ENCODE measurements around the gene EVI5L. TPM values are rescaled to one million over a fixed set of nuclear protein-coding genes. Genes with fewer than 3 reads are reported as not detected.

The EVI5L gene
- polyA plus RNA-seq, 1 experiment = 11.7 TPM

- no peak for TF ChIP-seq CTCF (IDR thresholded peaks at IDR 0.05; ENCODE audit: insufficient read depth, low read depth, low read length)
- DNase-seq (ENCODE audit: low read depth) = no peak
- ChIA-PET POLR2A (no interaction called here), CTCF (no interaction called here)
- H3K4me3 ChIP-seq (ENCODE audit: low read depth, low read length) = no peak overlapping the region
- H3K36me3 ChIP-seq (ENCODE audit: control insufficient read depth, insufficient read depth, low read length) = no peaks in the 10 kb centered on the region
- no peaks in the 10 kb centered on the region for H3K27me3 ChIP-seq (ENCODE audit: control insufficient read depth, insufficient read depth, low read length)
Measured at GRCh38 chr19:7840629-7841028, 10.6 kb downstream of the EVI5L start.

GRCh38 chr19:7841751-7842660 lies 12.0 kb downstream of the EVI5L start:
- ChIA-PET CTCF (no interaction called here), POLR2A (no interaction called here)
- no peak overlapping the region for H3K4me3 ChIP-seq (ENCODE audit: low read depth, low read length)
- no peak for DNase-seq (ENCODE audit: low read depth)
- no peak for TF ChIP-seq CTCF (IDR thresholded peaks at IDR 0.05; ENCODE audit: insufficient read depth, low read depth, low read length)
- no peaks in the 10 kb centered on the region for H3K27me3 ChIP-seq (ENCODE audit: control insufficient read depth, insufficient read depth, low read length)
- no peaks in the 10 kb centered on the region for H3K36me3 ChIP-seq (ENCODE audit: control insufficient read depth, insufficient read depth, low read length)

- Histone ChIP-seq H3K4me3 (ENCODE audit: low read depth, low read length) (no peak overlapping the region), H3K36me3 (ENCODE audit: control insufficient read depth, insufficient read depth, low read length) (no peaks in the 10 kb centered on the region), H3K27me3 (ENCODE audit: control insufficient read depth, insufficient read depth, low read length) (no peaks in the 10 kb centered on the region)
- TF ChIP-seq CTCF (IDR thresholded peaks at IDR 0.05; ENCODE audit: insufficient read depth, low read depth, low read length) = no peak
- CTCF ChIA-PET = no interaction called here
- POLR2A ChIA-PET = no interaction called here
- DNase-seq (ENCODE audit: low read depth) = no peak
Measured at GRCh38 chr19:7842661-7843294, 12.8 kb downstream of the EVI5L start.

- CTCF ChIA-PET = no interaction called here
- POLR2A ChIA-PET = no interaction called here
- H3K36me3 ChIP-seq (ENCODE audit: control insufficient read depth, insufficient read depth, low read length) = no peaks in the 10 kb centered on the region
- DNase-seq (ENCODE audit: low read depth) = no peak
- H3K4me3 ChIP-seq (ENCODE audit: low read depth, low read length) = no peak overlapping the region
- no peak for TF ChIP-seq CTCF (IDR thresholded peaks at IDR 0.05; ENCODE audit: insufficient read depth, low read depth, low read length)
- no peaks in the 10 kb centered on the region for H3K27me3 ChIP-seq (ENCODE audit: control insufficient read depth, insufficient read depth, low read length)
Measured at GRCh38 chr19:7843521-7843920, 13.5 kb downstream of the EVI5L start.

- ChIA-PET CTCF (interaction anchor here (1.2 to 1.4 kb wide), 2 partner anchors 8 to 25 kb away, joined by 3 to 5 read pairs; no protein-coding TSS in a partner anchor), POLR2A (no interaction called here)
- no peak overlapping the region for H3K4me3 ChIP-seq (ENCODE audit: low read depth, low read length)
- no peak for TF ChIP-seq CTCF (IDR thresholded peaks at IDR 0.05; ENCODE audit: insufficient read depth, low read depth, low read length)
- no peaks in the 10 kb centered on the region for H3K27me3 ChIP-seq (ENCODE audit: control insufficient read depth, insufficient read depth, low read length)
- H3K36me3 ChIP-seq (ENCODE audit: control insufficient read depth, insufficient read depth, low read length) = no peaks in the 10 kb centered on the region
- DNase-seq (ENCODE audit: low read depth) = no peak
Measured at GRCh38 chr19:7844405-7844804, 14.4 kb downstream of the EVI5L start.

All from BJ (cell line).